GM12878 (cell line): ENCODE measurements around the gene STAT5B. TPM values are rescaled to one million over a fixed set of nuclear protein-coding genes. Genes with fewer than 3 reads are reported as not detected.

Experiments used
- ATAC-seq: fragments of 200-7000 bp; cut with Tn5 transposase; 3 replicates; pipeline ENCODE4 v1.9.1; 2020; ENCODE audit warnings: mild to moderate bottlenecking, moderate library complexity
- BruUV-seq: library from RNA; stranded (reverse); fragments of 400-500 nt; replicated peaks from 2 replicates; lab custom pipeline; 2021; lab: Mats Ljungman, UMichigan
- CTCF ChIA-PET: fragments of 300-600 bp; sonication (Branson Sonifier 250); formaldehyde crosslinking; extraction: SDS; loops from one replicate; lab custom pipeline; 2021; ENCODE audit warnings: inconsistent platforms; lab: Yijun Ruan, JAX
- POLR2A ChIA-PET: fragments of 350-600 bp; formaldehyde crosslinking; extraction: SDS; loops from one replicate; lab custom pipeline; 2021; ENCODE audit warnings: inconsistent platforms; lab: Charles Lee
- RAD21 ChIA-PET: fragments of 300-600 bp; sonication (Branson Sonifier 250); formaldehyde crosslinking; loops from one replicate; lab custom pipeline; 2023; ENCODE audit warnings: antibody characterized with exemption; ENCODE audit not compliant: unreplicated experiment; lab: Charles Lee
- SMC1A ChIA-PET: fragments of 300-600 bp; sonication (Branson Sonifier 250); formaldehyde crosslinking; loops from one replicate; lab custom pipeline; 2023; ENCODE audit not compliant: unreplicated experiment, uncharacterized antibody; lab: Charles Lee
- DNase-seq: peaks from one replicate; pipeline ENCODE4 v3.0.0-alpha.2; 2011; ENCODE audit warnings: low read depth, low spot score
- FAIRE-seq: peaks from 3 replicates; lab custom pipeline; 2011; peaks lifted over from hg19 to GRCh38; lab: Jason Lieb, UNC
- H2AFZ ChIP-seq: 2 replicates; pipeline ENCODE4 v1.6.0; 2011; ENCODE audit warnings: low read depth, low read length, control low read depth; ENCODE audit not compliant: control insufficient read depth
- H3K27ac ChIP-seq: 2 replicates; pipeline ENCODE4 v1.5.1; 2011; ENCODE audit warnings: control low read depth; ENCODE audit not compliant: control insufficient read depth, insufficient read depth
- H3K27me3 ChIP-seq, 2 experiments: replicated peaks in 1 of 2; 2 replicates each; pipeline versions ENCODE4 v1.6.0 to v1.6.1; 2011; ENCODE audit warnings: low read length in 1 of 2; ENCODE audit not compliant: control insufficient read depth in 2 of 2, insufficient read depth in 2 of 2
- H3K36me3 ChIP-seq, 2 experiments: 2 replicates each; pipeline ENCODE4 v1.5.1; 2011; ENCODE audit warnings: low read length in 1 of 2; ENCODE audit not compliant: control insufficient read depth in 2 of 2, insufficient read depth in 2 of 2
- H3K4me1 ChIP-seq: 2 replicates; pipeline ENCODE4 v1.6.1; 2011; ENCODE audit warnings: mild to moderate bottlenecking, low read length, moderate library complexity, mixed read lengths; ENCODE audit not compliant: control insufficient read depth, insufficient read depth
- H3K4me2 ChIP-seq: 2 replicates; pipeline ENCODE4 v1.6.0; 2011; ENCODE audit warnings: control low read depth; ENCODE audit not compliant: control insufficient read depth, insufficient read depth
- H3K4me3 ChIP-seq: fragments of 200-600 bp; sonication (generic); 2 replicates; pipeline ENCODE4 v1.5.1; 2016
- H3K79me2 ChIP-seq: 2 replicates; pipeline ENCODE4 v1.6.0; 2011; ENCODE audit warnings: low read length; ENCODE audit not compliant: control insufficient read depth, insufficient read depth
- H3K9ac ChIP-seq: 2 replicates; pipeline ENCODE4 v1.8.0; 2011; ENCODE audit warnings: low read length, control low read depth, mixed read lengths; ENCODE audit not compliant: control insufficient read depth, insufficient read depth
- H3K9me3 ChIP-seq: replicated peaks from 3 replicates; pipeline ENCODE4 v1.5.1; 2011; ENCODE audit warnings: mild to moderate bottlenecking, low read length; ENCODE audit not compliant: control insufficient read depth, insufficient read depth
- H4K20me1 ChIP-seq: 2 replicates; pipeline ENCODE4 v1.6.0; 2011; ENCODE audit not compliant: control insufficient read depth, insufficient read depth
- EP300 ChIP-seq, 2 experiments: fragments of 150-350 bp in 1 of 2; IDR thresholded peaks; 2 replicates each; pipeline ENCODE4 v1.6.1; 2011 to 2012; ENCODE audit warnings: low read depth in 2 of 2, low read length in 2 of 2, borderline replicate concordance in 1 of 2, improper control_type of control experiment in 1 of 2, inconsistent platforms in 1 of 2; ENCODE audit not compliant: control insufficient read depth in 1 of 2
- LARP7 ChIP-seq: fragments of 450-650 bp; IDR thresholded peaks from 2 replicates; pipeline ENCODE4 v1.6.1; 2017; ENCODE audit warnings: mild to moderate bottlenecking
- NFYB ChIP-seq: IDR thresholded peaks from 2 replicates; pipeline ENCODE4 v1.6.1; 2011; ENCODE audit warnings: low read depth, mild to moderate bottlenecking, low read length, improper control_type of control experiment, moderate library complexity; ENCODE audit not compliant: insufficient read depth
- SUZ12 ChIP-seq: fragments of 200-600 bp; sonication (generic); IDR thresholded peaks from one replicate; pipeline ENCODE4 v1.6.1; 2018; ENCODE audit warnings: antibody characterized with exemption, mild to moderate bottlenecking; ENCODE audit not compliant: unreplicated experiment
- ZBED1 ChIP-seq: IDR thresholded peaks from 2 replicates; pipeline ENCODE4 v1.6.1; 2016; ENCODE audit warnings: borderline replicate concordance
- WGBS: methylation state at CpG from one replicate; pipeline ENCODE4 v1.1.6; 2016; ENCODE audit warnings: low lambda C conversion rate; ENCODE audit not compliant: insufficient replicate concordance, insufficient coverage; ENCODE audit errors: missing lambda C conversion rate; 5-methylcytosine and 5-hydroxymethylcytosine counted together
- in situ Hi-C: fragments of 300-500 bp; cut with MboI; formaldehyde crosslinking; loops from 9 replicates; pipeline ENCODE4 v1.14.3; 2018; ENCODE audit warnings: mixed read lengths
- intact Hi-C: fragments of 100-400 bp; cut with micrococcal nuclease; formaldehyde crosslinking; loops from one replicate; pipeline ENCODE4 v1.14.2; 2022; ENCODE audit not compliant: unreplicated experiment
- polyA plus RNA-seq, 11 experiments: library from polyadenylated mRNA; depleted of rRNA in 4 of 11; unstranded in 6 of 11; stranded (reverse) in 5 of 11; fragments of >200 nt; fragmentation: Nextera tagmentation in 4 of 11; fragmentation: Illumina TruSeq in 1 of 11; extraction: Ambion mirVana in 4 of 11; extraction: Trizol in 1 of 11; gene quantifications; 1 replicate in 1 of 11; 2 replicates in 10 of 11; pipeline versions ENCODE4 v1.2.1 to v1.2.3, GENCODE V29; 2011 to 2016; ENCODE audit warnings: inconsistent platforms in 2 of 11, missing spikeins in 2 of 11, low read depth in 1 of 11
- total RNA-seq, 4 experiments: library from RNA; depleted of rRNA in 3 of 4; stranded (reverse); fragments of >200 nt in 3 of 4; fragmentation: Illumina TruSeq in 1 of 4; extraction: Trizol in 1 of 4; gene quantifications; 2 replicates each; pipeline versions ENCODE4 v1.2.1 to v1.2.3, GENCODE V29; 2013 to 2021

The STAT5B gene
- total and polyA plus RNA-seq, 10 of the 15 experiments (the other 5 are each of a cell fraction or from before 2014, with no cell fraction given): 11.0 to 69.6 (median 46.7) TPM

DNA sequence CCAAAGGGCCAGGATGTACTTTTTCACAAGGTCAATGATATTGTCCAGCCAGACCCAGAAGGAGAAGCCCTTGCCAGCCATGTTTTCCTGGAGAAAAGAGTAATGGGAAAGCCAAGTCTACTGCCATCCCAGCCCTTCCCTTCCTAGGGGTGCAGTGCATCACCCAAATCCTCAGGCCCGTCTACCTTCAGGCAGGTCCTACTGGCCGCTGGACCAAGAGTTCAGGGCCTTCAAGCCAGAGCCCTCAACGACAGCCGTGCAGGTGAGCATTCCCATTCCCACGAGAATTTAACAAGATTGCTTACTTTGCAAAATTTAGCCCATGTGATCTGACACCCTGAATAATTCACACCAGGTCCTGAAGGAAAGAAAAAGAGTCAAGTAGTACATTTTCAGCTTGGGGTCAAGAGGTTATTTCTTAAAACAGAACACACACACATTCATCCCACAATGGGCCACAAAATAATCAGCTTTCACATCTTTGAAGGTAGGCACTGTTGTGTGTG is 47.1 kb upstream of the STAT5B start:
- DNase-seq (no peak), ATAC-seq (no peak), FAIRE-seq (no peak)
- no peak overlapping the region for H3K27ac ChIP-seq
- H3K9ac ChIP-seq: no peak overlapping the region
- H3K9me3 ChIP-seq: no peaks in the 10 kb centered on the region
- intact Hi-C loops (loop anchor here (2.0 to 5.0 kb wide), 3 partner anchors 64 to 203 kb away; partner anchors contain the start of gene STAT3), in situ Hi-C loops (loop anchor here (5.0 kb wide), 2 partner anchors 79 to 204 kb away; no protein-coding TSS in a partner anchor)
- peaks cover 18% of the 10 kb centered on the region for H3K4me1 ChIP-seq
- no peak overlapping the region; the same call in 1 of the 2 replicates for H3K4me2 ChIP-seq
- 79% methylated on average over 5 of the region's 5 CpGs for WGBS
- peaks cover 7 to 34% of the 10 kb centered on the region in 2 experiments; a peak in 3 of 4 replicates for H3K36me3 ChIP-seq
- BruUV-seq: no TSS peak
- no peaks in the 10 kb centered on the region for H4K20me1 ChIP-seq
- no peaks in the 10 kb centered on the region for H3K27me3 ChIP-seq
- no peak overlapping the region for H2AFZ ChIP-seq
- no peak overlapping the region for H3K4me3 ChIP-seq
- SMC1A ChIA-PET: interaction anchor here (0.9 to 23.8 kb wide), 7 partner anchors 11 to 192 kb away, joined by 3 to 528 read pairs (median 3); partner anchors contain the start of gene STAT3
- H3K79me2 ChIP-seq: no peaks in the 10 kb centered on the region
- RAD21 ChIA-PET: interaction anchor here (0.9 to 21.1 kb wide), 8 partner anchors 11 to 88 kb away, joined by 3 to 373 read pairs (median 4); partner anchors contain the start of gene STAT3
- POLR2A ChIA-PET: interaction anchor here (0.6 to 1.4 kb wide), 4 partner anchors 62 to 127 kb away, joined by 3 to 7 read pairs (median 4); no protein-coding TSS in a partner anchor
- TF ChIP-seq NFYB (no peak), SUZ12 (no peak), EP300 (IDR thresholded peaks at IDR 0.05; ENCODE audit: borderline replicate concordance in 1 of 2, control insufficient read depth in 1 of 2, low read depth in 2 of 2, low read length in 2 of 2) (no peak), LARP7 (0 out of 2 replicates have a peak, but pooled peaks have one; percentile 6), ZBED1 (no peak)
- TF ChIP-seq, all 136 proteins: peak for 1
- CTCF ChIA-PET: interaction anchor here (0.8 to 22.1 kb wide), 21 partner anchors 11 to 204 kb away, joined by 3 to 732 read pairs (median 4); partner anchors contain the start of gene STAT3
